SHP77 (cell line): ENCODE results near the gene CHCHD4.

Experiments used
- DNase-seq, 2 experiments: peaks; one replicate each; lab custom pipeline; 2025; lab: John Stamatoyannopoulos, UW

Gene CHCHD4

GRCh38 chr3:14124615-14125192 lies at the start of gene CHCHD4, which contains the start of gene TMEM43:
TSS of gene CHCHD4 (minus strand) at chr3:14124870. CDS start at chr3:14124676, 194 bp downstream.
TSS of gene TMEM43 (plus strand) at chr3:14125052. CDS start at chr3:14125194, 142 bp downstream.
- DNase-seq = peak; percentile 98

GRCh38 chr3:14172496-14172895 lies 47.8 kb upstream of the CHCHD4 start:
- no peak for DNase-seq

DNA sequence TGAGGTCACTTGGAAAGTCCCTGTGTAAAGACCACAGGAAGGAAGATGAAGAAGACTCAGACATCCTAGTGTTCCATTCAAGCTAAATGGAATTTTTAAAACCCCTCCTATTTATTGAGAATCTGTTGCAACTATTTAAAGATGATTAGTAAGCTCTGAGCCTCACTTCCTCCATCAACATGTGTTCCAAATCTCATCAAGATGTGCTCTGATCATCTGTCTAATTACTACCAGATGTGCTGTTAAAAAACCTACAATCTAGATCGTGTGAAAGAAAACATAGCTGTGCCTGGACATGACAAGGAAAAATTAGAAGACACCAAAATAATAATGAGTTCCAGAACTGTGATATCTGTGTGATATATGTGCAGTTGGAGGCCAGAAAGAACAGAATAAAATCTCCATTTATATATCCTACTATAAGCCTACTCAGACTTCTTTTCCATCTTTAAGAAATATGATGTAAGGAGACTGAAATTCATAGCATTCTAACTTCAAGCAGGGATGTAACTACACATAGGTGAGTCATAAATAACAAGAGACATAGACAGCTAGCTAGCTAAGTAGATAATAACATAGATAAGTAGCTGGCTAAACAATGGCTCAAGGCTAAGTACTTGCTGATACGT lies 46.0 kb upstream of the CHCHD4 start:
- DNase-seq = no peak

GRCh38 chr3:14169871-14170270 lies 45.2 kb upstream of the CHCHD4 start:
- DNase-seq = no peak

GRCh38 chr3:14169435-14169834 lies 44.8 kb upstream of the CHCHD4 start:
- no peak for DNase-seq

- no peak for DNase-seq
Observed at GRCh38 chr3:14166877-14167603, 42.4 kb upstream of the CHCHD4 start.

- no peak for DNase-seq
Observed at GRCh38 chr3:14162178-14162577, 37.5 kb upstream of the CHCHD4 start.

GRCh38 chr3:14161282-14161681 lies 36.6 kb upstream of the CHCHD4 start:
- DNase-seq = no peak

GRCh38 chr3:14159426-14159825 lies 34.8 kb upstream of the CHCHD4 start:
- no peak for DNase-seq

DNA sequence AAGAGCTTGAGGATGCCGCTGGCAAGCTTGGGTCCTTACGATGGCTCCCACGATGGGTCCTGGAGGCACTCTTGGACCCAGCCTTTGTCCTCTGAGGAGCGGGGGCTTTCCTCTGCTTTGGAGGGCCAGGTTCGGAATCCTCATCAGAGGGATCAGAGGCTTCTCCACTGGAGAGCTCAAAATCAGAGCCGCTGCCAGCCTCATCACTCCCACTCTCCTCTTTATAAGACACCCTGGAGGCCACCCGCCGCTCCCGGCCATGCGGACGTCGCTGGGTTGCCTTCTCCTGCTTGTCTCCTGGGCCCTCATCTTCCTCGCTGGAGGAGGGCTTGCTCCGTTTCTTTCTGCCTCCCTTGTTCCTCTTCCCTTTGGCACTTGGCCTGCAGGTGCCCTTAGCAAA lies 33.7 kb upstream of the CHCHD4 start:
- DNase-seq = no peak

- no peak for DNase-seq
Observed at GRCh38 chr3:14157951-14158350, 33.3 kb upstream of the CHCHD4 start.

DNA sequence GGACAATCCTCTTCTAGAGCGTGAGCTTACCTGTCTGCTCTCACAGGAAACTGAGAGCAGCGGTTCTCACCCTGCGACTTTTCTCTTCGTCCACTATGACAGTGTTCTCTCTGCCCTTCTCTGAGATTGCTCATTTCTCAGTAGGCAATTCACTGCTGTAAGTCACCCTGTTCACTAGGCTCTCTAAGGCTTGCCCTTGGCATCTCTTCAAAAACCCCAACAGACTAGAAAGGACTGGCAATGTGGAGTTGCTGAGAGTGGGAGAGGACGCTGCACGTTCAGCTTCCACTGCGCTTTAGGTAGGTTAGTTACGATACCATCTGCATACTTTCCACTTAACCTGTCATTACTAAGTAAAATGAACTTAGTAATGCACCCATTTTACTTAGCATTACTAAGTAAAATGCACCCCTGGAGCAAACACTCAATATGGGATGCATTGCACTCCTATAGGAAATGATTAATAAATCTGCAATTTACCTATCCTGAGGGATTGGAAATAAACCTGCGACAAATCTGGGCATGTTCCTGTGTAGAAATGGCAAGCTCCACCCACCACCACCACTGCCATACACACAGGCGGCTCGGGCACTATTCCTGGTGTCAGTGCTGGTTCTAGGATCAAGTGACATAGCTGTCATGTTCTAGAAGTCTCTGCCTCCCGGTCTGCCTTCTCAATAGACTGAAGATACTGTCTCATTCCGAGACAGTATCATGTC lies 32.3 kb upstream of the CHCHD4 start:
- no peak for DNase-seq

GRCh38 chr3:14156201-14156600 lies 31.5 kb upstream of the CHCHD4 start:
- no peak for DNase-seq

DNA sequence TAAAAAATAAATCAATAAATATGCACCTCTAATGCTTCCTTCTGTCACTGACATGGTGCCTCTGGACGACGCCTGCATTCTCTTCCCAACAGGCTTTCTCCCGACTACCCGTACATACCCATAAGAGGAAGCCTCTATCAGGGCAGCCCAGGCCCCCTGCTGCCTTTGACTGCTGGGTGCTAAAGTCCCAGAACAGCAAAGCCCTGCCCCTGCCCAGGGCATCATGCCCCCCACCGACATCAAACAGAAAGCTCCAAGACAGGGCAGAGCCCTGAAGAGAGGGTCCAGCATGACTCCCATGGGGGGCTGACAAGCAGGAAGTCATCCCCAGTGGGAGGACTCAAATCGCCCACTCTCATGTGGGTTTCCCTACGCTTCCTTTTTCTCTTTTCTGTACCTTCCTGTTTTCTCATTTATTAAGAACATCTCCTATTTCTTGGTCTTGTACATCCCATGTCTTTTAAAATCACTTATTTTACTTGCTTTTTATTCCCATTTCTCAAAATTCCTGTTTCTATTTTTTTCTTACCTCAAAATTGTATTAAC lies 30.3 kb upstream of the CHCHD4 start:
- no peak for DNase-seq

DNA sequence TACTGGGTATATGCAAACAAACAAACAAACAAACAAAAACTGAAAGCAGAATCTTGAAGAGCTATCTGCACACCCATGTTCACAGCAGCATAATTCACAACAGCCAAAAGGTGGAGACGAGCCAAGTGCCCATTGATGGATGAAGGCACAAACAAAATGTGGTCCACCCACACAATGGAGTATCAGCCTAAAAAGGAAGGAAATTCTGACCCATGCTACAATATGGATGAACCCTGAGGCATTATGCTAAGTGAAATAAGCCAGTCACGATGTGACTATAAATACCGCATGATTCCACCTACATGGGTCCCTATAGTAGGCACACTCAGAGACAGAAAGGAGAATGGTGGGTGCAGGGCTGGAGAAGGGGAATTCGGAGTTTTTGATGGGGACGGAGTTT lies 29.6 kb upstream of the CHCHD4 start:
- DNase-seq = no peak

DNA sequence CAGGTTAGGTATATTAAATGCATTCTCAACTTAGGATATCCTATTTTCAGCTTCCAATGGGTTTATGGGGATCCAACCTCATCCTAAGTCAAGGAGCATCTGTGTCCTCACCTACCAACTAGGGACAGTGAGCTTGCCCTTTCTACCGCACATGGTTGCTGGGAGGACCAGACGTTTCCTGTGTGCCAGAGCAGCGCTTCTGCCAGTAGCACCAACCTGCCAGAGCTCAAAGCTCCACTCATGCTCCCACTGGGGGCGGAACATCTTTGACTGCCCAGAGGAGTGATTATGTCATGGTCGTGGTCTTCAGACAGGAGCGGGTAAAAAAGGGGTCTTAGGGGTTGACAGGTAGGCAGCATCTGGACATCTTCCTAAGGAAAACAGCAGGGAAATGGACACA lies 29.0 kb upstream of the CHCHD4 start:
- no peak for DNase-seq

DNA sequence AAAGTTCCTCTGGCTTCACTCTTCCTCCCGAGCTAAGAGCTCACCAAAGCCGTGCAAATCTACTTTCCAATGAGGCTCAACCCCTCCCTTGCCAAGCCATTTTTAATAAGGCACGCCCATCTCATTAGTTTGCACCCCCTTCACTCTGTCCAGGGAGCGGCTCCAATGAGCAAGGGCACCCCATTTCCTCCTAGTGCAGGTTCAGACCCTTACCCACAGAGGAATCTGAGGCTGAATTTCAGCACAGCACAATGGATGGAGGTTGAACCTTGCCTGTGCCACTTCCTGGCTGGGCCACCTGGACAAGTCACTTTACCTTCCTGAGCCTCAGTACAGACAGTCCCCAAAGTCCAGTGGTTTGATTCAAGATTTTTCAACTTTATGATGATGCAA lies 28.3 kb upstream of the CHCHD4 start:
- DNase-seq = no peak

DNA sequence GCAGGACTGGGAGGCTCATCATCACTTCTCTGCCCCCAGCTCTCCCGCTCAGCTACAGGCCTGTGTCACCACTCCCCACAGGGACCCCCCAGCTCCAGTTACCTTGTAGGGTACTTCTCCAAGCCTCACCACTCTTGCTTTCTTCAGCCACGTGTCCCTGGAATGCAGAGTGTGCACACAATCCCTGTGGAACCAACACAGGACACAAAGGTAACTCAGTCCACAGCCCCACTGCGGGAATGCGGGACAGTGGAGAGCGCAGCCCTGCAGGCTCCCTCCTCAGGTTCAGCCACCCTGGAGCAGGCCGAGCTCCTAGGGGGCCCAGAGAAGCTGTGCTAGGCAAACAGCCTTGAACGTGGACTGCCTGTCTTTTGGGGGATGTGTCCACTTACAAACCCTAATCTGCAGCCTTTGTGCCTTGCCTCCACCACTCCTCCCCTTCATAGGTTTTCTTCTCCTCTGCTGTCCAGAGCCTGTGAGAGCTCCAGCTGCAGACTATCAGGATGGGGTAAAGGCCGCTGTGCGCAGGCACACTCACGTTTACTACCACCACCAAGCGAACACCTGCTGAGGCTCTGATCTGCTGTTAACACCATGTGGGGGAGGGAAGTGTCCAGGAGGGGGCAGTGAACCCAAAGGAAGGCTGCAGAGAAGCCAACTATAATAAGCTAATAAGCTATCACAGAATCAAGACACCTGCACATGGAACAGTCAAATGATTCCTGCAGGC lies 27.7 kb upstream of the CHCHD4 start:
- peak; percentile 25 to 49 for DNase-seq

- no peak for DNase-seq
Observed at GRCh38 chr3:14151471-14152083, 26.9 kb upstream of the CHCHD4 start.

- DNase-seq = no peak
Observed at GRCh38 chr3:14150491-14151230, 26.0 kb upstream of the CHCHD4 start.

- DNase-seq = no peak
Observed at GRCh38 chr3:14150078-14150477, 25.4 kb upstream of the CHCHD4 start.
